ENCODE measurements around the gene OARD1. TPM values are rescaled to one million over a fixed set of nuclear protein-coding genes. Genes with fewer than 3 reads are reported as not detected.

The OARD1 gene
- total and polyA plus RNA-seq, 12 donors: 13.7 to 31.2 (median 17.0) TPM

GRCh38 chr6:41061196-41061726 lies 10.9 kb downstream of the OARD1 start:
- intact Hi-C loops (cut with DNase I): loop anchor here in 3 of 10 donors (5.0 to 10.0 kb wide), 2 partner anchors 56 to 164 kb away; no protein-coding TSS in a partner anchor
- Histone ChIP-seq H3K27me3 (no peaks in the 10 kb centered on the region), H3K36me3 (peaks cover 0 to 63% (median 20%) of the 10 kb centered on the region in 9 donors), H3K4me3 (peak overlapping the region in 3 of 10 donors; percentile 18 to 32 (median 27)), H3K9me3 (no peaks in the 10 kb centered on the region), H3K4me1 (peaks cover 5 to 83% (median 49%) of the 10 kb centered on the region in 9 donors), H3K27ac (peak overlapping the region in 8 of 10 donors; percentile 36 to 80 (median 57))
- TF ChIP-seq, protein P1, sequence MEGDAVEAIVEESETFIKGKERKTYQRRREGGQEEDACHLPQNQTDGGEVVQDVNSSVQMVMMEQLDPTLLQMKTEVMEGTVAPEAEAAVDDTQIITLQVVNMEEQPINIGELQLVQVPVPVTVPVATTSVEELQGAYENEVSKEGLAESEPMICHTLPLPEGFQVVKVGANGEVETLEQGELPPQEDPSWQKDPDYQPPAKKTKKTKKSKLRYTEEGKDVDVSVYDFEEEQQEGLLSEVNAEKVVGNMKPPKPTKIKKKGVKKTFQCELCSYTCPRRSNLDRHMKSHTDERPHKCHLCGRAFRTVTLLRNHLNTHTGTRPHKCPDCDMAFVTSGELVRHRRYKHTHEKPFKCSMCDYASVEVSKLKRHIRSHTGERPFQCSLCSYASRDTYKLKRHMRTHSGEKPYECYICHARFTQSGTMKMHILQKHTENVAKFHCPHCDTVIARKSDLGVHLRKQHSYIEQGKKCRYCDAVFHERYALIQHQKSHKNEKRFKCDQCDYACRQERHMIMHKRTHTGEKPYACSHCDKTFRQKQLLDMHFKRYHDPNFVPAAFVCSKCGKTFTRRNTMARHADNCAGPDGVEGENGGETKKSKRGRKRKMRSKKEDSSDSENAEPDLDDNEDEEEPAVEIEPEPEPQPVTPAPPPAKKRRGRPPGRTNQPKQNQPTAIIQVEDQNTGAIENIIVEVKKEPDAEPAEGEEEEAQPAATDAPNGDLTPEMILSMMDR (IDR thresholded peaks at IDR 0.05): no peak
- peak in 5 of 8 donors; percentile 11 to 50 (median 31) for ATAC-seq
- WGBS, 2 donors: 47 to 58% methylated on average over 13 of the region's 13 CpGs
- no peak for DNase-seq

- Histone ChIP-seq H3K9me3 (no peaks in the 10 kb centered on the region), H3K4me1 (peaks cover 4 to 85% (median 40%) of the 10 kb centered on the region in 9 donors), H3K36me3 (peaks cover 0 to 46% (median 17%) of the 10 kb centered on the region in 9 donors), H3K4me3 (no peak overlapping the region), H3K27ac (peak overlapping the region in 7 of 10 donors; percentile 55 to 80 (median 66)), H3K27me3 (no peaks in the 10 kb centered on the region)
- TF ChIP-seq, protein P1 (IDR thresholded peaks at IDR 0.05): no peak
- WGBS, 2 donors: 50 to 65% methylated on average over 1 of the region's 1 CpG
- no peak for DNase-seq
- no peak for ATAC-seq
- intact Hi-C loops (cut with DNase I): no loop called here
Observed at GRCh38 chr6:41059556-41059955, 12.6 kb downstream of the OARD1 start.

GRCh38 chr6:41058783-41059181 lies 13.4 kb downstream of the OARD1 start:
- H3K4me3 ChIP-seq: no peak overlapping the region
- intact Hi-C loops (cut with DNase I): no loop called here
- no peaks in the 10 kb centered on the region for H3K9me3 ChIP-seq
- peaks cover 4 to 77% (median 35%) of the 10 kb centered on the region in 9 donors for H3K4me1 ChIP-seq
- ATAC-seq (no peak), DNase-seq (no peak)
- H3K27me3 ChIP-seq: no peaks in the 10 kb centered on the region
- peaks cover 0 to 39% (median 11%) of the 10 kb centered on the region in 9 donors for H3K36me3 ChIP-seq
- 37 to 46% methylated on average over 2 of the region's 2 CpGs for WGBS, 2 donors
- TF ChIP-seq, protein P1 (IDR thresholded peaks at IDR 0.05): no peak
- H3K27ac ChIP-seq: peak overlapping the region in 9 of 10 donors; percentile 25 to 80 (median 62)

GRCh38 chr6:41056768-41057490 lies 15.2 kb downstream of the OARD1 start:
- Histone ChIP-seq H3K36me3 (peaks cover 0 to 20% (median under 1%) of the 10 kb centered on the region in 9 donors), H3K4me3 (peak overlapping the region in 5 of 10 donors; percentile 22 to 52 (median 46)), H3K9me3 (no peaks in the 10 kb centered on the region), H3K4me1 (peaks cover 5 to 77% (median 36%) of the 10 kb centered on the region in 9 donors), H3K27ac (peak overlapping the region in 9 of 10 donors; percentile 49 to 94 (median 88)), H3K27me3 (no peaks in the 10 kb centered on the region)
- ATAC-seq: peak in 1 of 8 donors; percentile 19
- no peak for DNase-seq
- intact Hi-C loops (cut with DNase I): no loop called here
- TF ChIP-seq, protein P1 (IDR thresholded peaks at IDR 0.05): no peak
- WGBS, 2 donors: 49 to 65% methylated on average over 6 of the region's 6 CpGs

Measured in heart right ventricle (tissue), 16 donors.